Renal pelvis (tissue), 4 donors: ENCODE results near the gene SYNGR1. TPM values are rescaled to one million over a fixed set of nuclear protein-coding genes. Genes with fewer than 3 reads are reported as not detected.
"Not testable (repeated sequence)": the region's sequence is repeated elsewhere in the genome, so short reads cannot be mapped to it uniquely, and the experiment has no call there.

Experiments
- DNase-seq: peaks from one replicate; pipeline ENCODE4 v3.0.0-alpha.2; 2013
- polyA plus RNA-seq, 3 donors: library from polyadenylated mRNA; unstranded; fragments of 120-200 nt; gene quantifications; one replicate each; pipeline ENCODE4 v1.2.1, GENCODE V29; 2013; ENCODE audit not compliant: insufficient read length in 3 of 3

SYNGR1 gene
- polyA plus RNA-seq, 3 donors: 25.2 to 27.7 (median 27.4) TPM

DNA sequence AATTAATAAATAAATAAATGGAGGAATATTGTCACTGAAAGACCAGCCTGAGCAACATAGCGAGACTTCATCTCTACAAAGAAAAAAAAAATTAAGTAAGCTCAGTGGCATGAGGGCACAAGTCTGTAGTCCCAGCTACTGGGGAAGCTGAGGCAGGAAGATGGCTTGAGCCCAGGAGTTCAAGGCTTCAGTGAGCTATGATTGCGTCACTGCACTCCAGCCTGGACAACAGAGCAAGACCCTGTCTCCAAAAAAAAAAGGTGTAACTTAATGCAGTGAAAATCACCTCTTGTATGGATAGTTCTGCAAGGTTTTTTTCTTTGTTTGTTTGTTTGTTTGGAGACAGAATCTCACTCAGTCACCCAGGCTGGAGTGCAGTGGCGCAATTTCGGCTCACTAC is 4.6 kb upstream of the SYNGR1 start:
- no peak for DNase-seq

DNA sequence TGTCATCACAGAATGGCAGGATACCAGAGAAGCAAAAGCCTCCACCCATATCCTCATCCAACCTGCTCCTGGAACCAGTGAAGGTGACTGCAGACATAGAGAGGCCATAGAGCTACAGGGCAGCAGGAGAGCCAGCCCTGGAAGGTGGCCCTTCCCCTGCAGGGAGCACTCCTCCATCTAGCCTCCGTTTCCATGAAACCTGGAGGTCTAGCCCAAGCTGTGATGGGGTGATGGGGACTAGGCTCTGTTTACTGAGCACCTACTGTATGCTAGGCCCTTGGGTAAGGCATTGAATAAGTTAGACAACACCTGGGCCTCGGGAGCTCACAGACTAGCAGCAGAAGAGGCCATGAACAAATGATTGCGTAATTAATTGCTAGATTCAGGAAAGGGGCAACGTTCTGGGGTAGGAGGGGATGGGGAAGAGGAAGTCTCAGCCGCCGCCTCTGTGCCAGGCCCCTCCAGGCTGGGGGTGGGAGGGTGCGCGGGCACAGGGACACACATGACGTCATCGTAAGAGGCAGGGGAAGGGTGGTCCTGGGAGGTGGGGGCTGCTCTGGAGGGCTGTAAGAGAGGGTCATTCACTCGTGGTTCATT is 784 bp upstream of the SYNGR1 start:
- DNase-seq: no peak

DNA sequence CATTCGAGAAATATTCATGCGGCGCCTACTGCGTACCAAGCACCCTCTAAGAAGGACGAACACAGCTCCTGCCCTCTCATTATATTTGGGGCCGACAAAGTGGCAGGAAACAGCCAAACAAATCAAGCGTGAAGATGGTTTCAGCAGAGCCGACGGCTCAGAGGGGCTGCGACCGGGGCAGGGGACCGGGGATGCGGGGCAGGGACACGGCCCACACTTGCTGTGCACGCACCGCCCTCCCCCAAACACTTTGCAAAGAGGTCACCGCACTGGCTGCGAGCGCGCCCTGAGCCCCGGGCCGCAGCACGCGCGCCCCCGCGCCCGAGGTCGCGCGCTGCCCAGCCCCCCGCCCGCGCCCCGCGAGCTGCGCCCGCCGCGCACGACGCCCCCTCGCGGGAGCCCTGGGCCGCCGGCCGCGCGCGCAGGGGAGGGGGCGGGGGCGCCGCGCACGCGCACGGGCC is 255 bp upstream of the SYNGR1 start:
- DNase-seq: peak; percentile 29

DNA sequence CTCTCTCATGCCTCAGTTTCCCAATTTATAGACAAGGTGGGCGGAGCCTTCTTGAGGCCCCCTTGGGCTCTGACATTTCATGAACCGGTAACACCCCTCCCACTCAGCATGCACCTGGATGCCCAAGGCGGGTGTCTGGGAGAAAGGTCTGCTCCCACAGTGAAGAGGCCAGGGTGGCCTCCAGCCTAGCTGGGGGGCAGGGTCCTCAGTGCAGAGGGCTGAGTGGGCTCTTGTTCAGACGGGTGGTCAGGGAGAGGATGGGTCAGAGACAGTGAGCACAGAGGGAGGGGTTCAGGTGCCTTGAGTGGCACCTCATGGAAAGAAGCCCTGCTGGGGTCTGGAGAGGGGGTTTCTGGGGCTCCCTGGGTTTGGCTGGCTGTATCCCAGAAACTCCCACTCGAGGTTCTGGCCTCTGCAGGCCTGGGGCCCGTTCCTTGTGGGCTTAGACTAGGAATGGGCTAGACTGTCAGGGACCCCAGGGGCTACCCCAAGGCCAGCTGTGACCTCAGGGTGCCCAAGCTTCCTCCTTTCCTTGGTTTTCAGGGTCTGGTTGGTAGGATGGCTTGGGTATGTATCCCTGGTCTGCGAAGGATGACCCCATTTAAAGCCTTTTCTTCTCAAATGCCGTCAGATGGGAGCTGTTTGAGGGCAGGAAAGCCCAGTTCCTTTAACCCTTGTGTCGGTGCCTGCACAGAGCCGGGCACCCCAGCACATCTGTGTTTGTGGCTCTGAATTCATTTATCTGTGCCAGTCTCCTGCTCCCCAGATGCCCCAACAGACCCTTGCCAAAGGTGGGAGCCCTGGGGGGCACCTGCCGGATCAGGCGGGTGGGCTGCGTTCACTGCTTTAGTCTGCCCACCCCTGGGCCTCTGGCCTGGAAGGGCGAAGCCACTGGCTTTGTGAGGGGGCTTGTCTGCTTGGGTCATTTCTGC is 1.2 kb downstream of the SYNGR1 start:
- no peak for DNase-seq

DNA sequence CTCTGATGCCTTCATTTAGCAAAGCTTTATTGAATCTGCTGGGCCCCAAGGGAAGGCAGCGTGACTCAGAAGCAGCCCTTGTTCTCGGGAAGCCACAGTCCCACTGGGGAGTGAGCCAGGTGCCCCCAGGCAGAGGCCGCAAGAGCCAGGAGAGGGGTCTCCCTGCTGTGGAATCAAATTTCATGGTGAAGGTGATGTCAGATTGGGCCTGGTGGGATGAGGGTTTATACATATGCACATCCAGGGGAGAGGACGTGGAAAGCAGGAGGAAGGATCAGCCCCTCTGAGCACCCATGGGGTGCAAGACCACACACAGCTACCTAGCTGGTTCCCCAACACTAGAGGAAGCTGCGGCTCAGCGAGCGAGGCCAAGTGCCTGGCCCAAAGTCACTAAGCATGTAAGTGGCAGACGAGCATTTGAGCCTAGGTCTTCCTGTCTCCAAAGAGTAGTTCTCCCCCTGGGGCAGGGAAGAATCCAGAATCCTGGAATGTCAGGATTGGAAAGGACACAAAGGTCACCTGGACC is 2.0 kb downstream of the SYNGR1 start:
- no peak for DNase-seq

DNA sequence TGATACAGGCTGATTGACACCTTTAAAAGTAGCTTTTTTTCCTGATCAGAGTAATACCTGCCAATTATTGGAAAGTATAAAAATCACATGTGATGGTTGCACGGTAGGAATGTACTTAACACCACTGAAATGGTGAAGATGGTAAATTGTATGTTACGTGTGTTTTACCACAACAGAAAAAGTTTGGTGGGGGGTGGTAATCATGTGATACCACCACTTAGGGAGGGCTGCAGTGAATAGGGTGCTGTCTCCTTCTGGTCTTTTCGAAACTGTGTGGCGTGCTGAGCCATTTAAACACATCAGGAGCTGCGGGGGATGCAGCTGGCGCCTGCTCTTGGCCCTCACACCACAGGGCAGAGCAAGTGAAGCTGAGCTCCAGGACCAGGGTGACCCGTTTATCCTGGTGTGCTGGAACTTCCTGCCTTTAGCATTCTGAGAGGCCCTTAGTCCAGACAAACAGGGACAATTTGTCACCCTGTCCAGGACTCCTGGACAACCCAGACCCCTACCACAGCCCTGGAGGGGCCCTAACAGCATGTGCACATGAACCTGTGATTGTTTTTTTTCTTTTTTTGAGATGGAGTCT is 2.6 kb downstream of the SYNGR1 start:
- no peak for DNase-seq

DNA sequence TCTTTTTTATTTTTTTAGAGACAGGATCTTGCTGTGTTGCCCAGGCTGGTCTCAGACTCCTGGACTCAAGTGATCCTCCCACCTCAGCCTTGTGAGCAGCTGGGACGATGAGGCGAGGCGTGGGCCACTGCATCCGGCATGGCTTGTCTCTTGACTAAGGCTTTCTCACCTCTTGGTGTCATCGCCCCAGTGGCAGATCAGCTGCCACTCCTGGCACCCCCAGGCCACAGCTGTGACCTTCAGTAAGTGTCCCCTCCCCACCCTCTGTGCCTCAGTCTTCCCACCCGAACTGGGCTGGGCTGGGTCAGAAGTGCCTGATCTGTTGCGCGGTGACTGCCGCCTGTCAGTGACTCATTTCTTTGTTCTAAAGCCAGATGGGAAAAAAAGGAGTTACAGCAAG is 3.6 kb downstream of the SYNGR1 start:
- DNase-seq: no peak

DNA sequence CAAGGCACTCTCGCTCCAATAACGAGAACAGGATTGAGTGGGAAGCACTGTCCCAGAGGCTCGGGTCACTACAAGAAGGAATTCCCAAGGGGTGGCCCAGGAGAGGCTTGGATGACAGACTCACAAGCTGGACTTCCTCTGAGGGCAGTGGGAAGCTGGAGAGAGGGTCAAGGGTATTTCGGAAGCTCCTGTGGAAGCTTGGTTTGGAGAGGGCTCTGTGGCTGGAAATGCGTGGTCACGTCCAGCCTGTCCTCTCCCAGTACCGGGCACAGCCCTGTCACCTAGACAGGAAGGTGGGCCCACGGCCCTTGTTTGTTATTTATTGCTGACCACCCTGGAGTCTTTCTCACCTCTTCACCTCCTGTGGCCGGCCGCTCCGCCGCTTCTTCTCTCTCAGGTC is 5.3 kb downstream of the SYNGR1 start:
- no peak for DNase-seq

DNA sequence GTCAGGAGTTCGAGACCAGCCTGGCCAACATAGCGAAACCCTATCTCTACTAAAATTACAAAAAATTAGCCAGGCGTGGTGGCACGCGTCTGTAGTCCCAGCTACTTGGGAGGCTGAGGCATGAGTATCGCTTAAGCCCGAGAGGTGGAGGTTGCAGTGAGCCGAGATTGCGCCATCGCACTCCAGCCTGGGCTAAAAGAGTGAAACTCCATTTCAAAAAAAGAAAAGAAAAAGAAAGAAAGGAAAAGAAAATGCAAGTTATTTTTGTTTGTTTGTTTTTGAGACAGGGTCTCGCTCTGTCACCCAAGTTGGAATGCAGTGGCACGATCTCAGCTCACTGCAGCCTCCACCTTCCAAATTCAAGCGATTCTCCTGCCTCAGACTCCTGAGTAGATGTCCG is 6.0 kb downstream of the SYNGR1 start:
- not testable (repeated sequence) for DNase-seq

DNA sequence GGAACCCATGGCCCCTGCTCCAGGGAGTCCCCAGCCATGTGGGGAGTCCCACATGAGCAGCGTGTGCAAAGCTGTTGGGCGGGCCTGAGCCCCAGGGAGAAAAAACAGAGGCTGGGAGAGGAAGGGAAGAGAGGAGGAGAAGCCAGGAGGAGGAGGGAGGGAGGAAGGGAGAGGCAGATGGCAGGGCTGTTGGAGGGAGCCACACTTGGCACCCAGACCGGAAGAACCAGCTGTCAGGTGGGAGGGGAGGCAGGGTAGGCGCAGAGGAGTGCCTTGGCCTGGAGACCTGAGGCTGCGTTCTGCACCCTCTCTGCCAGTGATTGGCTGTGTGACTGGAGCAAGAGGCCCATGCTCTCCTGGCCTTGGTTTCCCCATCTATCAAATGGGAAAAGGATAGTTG is 6.7 kb downstream of the SYNGR1 start:
- DNase-seq: no peak

DNA sequence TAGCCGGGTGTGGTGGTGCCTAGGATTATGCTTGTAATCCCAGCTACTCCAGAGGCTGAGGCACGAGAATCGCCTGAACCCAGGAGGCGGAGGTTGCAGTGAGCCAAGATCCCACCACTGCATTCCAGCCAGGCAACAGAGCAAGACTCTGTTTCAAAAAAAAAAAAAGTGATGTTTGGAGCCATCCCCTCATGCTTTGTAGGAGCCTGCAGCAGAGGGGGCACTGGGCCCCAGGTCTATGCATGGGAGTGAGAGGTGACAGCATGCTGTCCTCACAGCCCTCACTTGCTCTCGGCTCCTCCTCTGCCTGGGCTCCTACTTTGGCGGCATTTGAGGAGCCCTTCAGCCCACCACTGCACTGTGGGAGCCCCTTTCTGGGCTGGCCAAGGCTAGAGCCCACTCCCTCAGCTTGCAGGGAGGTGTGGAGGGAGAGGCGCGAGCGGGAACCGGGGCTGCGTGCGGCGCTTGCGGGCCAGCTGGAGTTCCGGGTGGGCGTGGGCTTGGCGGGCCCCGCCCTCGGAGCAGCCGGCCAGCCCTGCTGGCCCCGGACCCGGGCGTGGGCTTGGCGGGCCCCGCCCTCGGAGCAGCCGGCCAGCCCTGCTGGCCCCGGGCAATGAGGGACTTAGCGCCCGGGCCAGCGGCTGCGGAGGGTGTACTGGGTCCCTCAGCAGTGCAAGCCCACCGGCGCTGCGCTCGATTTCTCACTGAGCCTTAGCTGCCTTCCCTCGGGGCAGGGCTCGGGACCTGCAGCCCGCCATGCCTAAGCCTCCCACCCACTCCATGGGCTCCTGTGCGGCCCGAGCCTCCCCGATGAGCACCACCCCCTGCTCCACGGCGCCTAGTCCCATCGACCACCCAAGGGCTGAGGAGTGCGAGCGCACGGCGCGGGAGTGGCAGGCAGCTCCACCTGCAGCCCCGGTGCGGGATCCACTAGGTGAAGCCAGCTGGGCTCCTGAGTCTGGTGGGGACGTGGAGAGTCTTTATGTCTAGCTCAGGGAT is 7.6 kb downstream of the SYNGR1 start:
- peak; percentile 19 for DNase-seq

DNA sequence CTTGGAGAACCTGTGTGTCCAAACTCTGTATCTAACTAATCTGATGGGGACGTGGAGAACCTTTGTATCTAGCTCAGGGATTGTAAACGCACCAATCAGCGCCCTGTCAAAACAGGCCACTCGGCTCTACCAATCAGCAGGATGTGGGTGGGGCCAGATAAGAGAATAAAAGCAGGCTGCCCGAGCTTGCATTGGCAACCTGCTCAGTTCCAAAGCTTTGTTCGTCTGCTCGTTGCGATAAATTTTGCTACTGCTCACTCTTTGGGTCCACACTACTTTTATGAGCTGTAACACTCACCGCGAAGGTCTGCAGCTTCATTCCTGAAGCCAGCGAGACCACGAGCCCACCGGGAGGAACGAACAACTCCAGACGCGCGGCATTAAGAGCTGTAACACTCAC is 8.4 kb downstream of the SYNGR1 start:
- DNase-seq: not testable (repeated sequence)

DNA sequence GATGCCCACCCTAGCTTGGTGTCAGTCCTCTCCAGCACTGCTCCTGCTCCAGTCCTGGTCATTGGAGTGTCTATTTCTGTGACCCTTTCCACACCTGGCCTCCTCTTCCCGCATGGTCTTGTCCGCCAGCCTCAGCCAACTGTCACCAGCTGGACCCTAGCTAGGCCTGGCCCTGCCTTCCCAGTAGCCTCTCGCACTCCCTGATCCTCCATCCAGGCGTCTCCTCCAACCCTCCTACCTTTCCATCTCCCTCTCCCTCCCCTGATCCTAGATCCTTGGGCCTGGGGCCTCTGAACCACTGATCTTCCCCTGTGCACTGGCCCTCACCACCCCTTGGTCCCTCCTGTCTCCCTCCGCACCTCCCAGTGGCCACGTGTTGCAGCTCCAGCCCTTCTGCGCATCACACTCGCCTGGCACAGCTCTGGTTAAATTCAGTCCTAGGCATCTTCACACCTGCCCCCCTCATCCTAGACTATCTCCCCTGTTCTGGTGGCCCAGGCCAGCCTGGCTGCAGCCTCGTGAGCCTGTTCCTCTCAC is 9.9 kb downstream of the SYNGR1 start:
- DNase-seq: no peak

DNA sequence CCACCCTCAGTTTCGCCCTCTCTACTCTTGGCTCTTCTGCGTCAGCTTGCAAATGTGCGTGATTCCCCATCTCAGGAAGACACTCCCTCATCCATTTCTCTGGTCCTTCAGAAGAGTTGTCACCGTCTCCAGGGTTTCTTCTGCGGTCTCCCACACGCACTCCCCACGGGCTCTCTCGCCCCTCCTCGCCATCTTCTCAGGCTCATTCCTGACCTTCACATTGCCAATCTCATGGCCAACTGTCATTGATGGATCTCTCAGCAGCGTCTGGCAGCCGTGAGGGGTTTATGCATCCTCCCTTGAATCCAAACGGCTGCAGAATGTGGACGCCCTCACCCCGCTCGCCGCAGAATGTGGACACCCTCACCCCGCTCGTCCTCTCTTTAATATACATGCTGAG is 10.5 kb downstream of the SYNGR1 start:
- no peak for DNase-seq

DNA sequence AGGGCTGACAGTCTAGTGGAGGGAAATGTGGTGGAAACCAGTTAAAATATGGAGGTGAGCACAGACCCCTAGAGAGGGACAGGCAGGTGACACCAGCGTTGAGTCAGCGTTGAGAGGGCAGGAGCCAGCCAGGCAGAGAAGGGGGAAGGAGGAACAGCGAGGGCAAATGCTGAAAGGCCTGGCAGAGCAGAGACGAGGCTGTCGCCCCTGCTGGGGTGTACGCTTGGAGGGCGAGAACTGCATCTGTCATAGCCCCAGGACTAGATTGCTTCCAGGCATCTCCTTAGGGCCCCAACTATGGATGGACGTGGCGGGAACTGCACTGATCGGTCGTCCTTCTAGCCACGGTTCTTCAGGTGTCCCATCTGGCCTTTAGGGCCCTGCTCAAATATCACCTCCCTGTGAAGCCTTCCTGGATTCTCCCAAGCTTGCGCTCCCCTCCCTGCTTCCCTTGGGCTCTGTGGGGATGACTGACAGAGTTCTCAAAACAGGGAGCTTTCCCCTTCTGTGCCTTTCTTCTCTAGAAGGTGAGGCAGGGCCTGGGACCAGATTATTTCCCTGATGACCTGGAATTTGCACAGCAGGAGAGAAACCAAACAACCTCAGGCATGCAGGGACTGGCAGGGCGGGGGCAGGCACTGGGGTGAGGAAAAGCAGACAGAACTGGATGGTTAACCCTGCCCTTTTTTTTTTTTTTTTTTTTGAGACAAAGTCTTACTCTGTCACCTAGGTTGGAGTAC is 11.1 kb downstream of the SYNGR1 start:
- no peak for DNase-seq

DNA sequence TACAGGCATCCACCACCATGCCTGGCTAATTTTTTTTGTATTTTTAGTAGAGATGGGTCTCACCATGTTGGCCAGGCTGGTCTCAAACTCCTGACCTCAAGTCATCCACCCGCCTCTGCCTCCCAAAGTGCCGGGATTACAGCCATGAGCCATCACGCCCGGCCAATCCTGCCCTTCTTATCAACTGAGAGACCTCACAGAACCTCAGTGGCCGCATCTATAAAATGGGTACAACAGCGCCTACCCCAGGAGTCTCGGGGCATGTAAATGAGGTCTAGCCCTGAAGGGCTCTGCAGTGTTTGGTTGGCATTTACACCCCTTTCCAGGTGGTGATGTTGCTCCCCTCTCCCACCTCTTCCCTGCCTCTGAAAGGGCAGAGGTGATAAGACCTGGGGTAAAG is 11.7 kb downstream of the SYNGR1 start:
- no peak for DNase-seq

DNA sequence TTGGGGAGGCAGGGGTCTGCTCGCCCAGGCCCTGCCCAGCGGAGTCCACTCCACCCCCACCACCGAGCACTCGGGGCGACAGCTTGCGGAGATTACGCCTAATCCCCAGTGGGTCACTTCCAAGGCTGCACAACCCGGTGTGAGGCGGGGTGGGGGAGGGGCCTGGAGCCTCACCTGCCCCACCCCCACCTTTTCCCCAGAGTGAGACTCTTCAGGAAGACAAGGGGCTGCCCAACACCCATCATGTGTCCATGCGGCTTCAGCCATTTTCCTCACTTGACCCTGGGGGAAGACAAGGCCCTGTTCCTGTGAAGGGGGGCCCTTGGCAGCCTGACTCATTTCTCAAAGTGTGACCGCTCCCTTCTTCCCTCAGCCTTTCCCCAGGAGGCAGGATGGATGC is 12.5 kb downstream of the SYNGR1 start:
- no peak for DNase-seq

DNA sequence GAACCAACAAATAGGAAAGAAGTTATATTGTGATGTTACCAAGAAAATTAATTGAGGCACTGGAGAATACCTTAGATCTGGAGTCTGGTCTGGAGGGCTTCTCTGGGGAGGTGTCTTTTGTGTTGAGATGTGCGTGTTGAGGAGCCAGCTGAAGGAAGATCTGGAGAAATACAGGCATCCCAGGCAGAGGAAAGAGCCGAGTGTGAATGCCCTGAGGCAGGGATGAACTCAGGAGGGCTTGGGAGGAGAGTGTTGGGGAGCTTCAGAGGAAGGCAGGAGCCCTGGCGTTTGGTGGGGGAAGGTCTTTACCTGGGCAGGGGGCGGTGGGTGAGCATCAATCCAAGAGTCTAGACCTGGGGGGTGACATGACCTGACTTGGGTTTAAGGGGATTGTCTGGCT is 13.1 kb downstream of the SYNGR1 start:
- no peak for DNase-seq

DNA sequence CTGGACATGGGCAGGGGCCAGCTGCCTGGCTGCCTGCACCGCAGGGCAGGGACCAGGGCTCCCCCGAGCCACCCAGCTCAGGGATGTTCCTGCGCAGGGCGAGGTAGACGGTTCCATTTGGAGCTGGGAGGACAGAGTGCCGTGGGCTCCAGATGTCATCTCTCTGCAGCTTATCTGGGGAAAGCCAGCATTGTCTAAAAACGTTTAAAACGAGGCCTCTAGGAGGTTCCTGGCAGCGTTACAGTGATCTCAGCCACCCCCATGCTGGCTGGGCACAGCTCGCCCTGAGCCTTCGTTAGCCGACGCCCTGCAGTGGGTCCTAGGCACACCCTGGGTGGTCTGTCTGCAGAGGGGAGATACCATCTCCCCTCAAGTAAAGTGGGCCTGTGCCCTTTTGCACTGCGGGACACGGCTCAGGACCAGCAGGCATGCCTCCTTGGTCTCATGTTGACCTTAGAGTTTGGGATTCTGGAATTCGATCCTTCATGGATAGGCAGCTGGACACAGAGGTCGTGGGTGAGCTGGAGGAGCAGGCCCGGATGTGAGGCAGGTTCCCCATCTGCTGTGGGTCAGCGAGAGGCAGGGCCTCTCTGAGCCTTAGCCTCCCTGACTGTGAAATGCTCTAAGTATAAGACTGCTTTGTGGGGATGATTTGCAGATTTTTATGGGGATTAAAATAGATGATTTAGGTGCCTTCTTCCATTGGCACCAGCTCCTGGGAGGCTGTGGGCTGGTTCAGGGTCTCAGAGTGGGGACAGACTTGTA is 14.1 kb downstream of the SYNGR1 start:
- DNase-seq: no peak
